Amniotic stem cell (primary cell): Measurements from ENCODE around the gene CHST11.
A peak's percentile ranks its signal among the peaks of the same experiment; 100 is the strongest.

Experiments used
- DNase-seq: peaks from one replicate; lab custom pipeline; 2025; lab: John Stamatoyannopoulos, UW

The CHST11 gene

GRCh38 chr12:104433061-104433460 lies 23.7 kb upstream of the CHST11 start:
- DNase-seq: no peak

GRCh38 chr12:104434129-104434528 lies 22.6 kb upstream of the CHST11 start:
- DNase-seq: no peak

- DNase-seq: no peak
These were observed 21.6 kb upstream of the CHST11 start for GRCh38 chr12:104435175-104435574.

- DNase-seq: no peak
These were observed 21.0 kb upstream of the CHST11 start for GRCh38 chr12:104435765-104436164.

- DNase-seq: no peak
These were observed 20.0 kb upstream of the CHST11 start for GRCh38 chr12:104436790-104437189.

- DNase-seq: no peak
These were observed 18.6 kb upstream of the CHST11 start for GRCh38 chr12:104438134-104438533.

- DNase-seq: no peak
These were observed 17.6 kb upstream of the CHST11 start for GRCh38 chr12:104439137-104439536.

- no peak for DNase-seq
These were observed 13.7 kb upstream of the CHST11 start for GRCh38 chr12:104443008-104443407.

GRCh38 chr12:104446646-104447421 lies 9.9 kb upstream of the CHST11 start:
- DNase-seq: no peak

- no peak for DNase-seq
These were observed 8.7 kb upstream of the CHST11 start for GRCh38 chr12:104448031-104448430.

GRCh38 chr12:104448451-104448850 lies 8.3 kb upstream of the CHST11 start:
- no peak for DNase-seq

GRCh38 chr12:104450700-104451099 lies 6.0 kb upstream of the CHST11 start:
- DNase-seq: no peak

- DNase-seq: no peak
These were observed 4.7 kb upstream of the CHST11 start for GRCh38 chr12:104452087-104452486.

GRCh38 chr12:104453133-104453532 lies 3.6 kb upstream of the CHST11 start:
- no peak for DNase-seq

GRCh38 chr12:104454997-104455396 lies 1.8 kb upstream of the CHST11 start:
- no peak for DNase-seq

GRCh38 chr12:104455578-104456416 lies 951 bp upstream of the CHST11 start:
- no peak for DNase-seq

- peak; percentile 59 for DNase-seq
These were observed 400 bp downstream of the CHST11 start for GRCh38 chr12:104456950-104457745.

GRCh38 chr12:104457746-104458693 lies 1.3 kb downstream of the CHST11 start:
- no peak for DNase-seq

GRCh38 chr12:104458694-104459367 lies 2.1 kb downstream of the CHST11 start:
- DNase-seq: no peak

- no peak for DNase-seq
These were observed 2.7 kb downstream of the CHST11 start for GRCh38 chr12:104459368-104459909.
